Femur (tissue), 1 donor: ENCODE data around the gene CCT8L2.
"Not testable (repeated sequence)": the region's sequence is repeated elsewhere in the genome, so short reads cannot be mapped to it uniquely, and the experiment has no call there.

ENCODE experiments used
- DNase-seq: peaks from one replicate; pipeline ENCODE4 v3.0.0-alpha.2; 2017

Gene CCT8L2

DNA sequence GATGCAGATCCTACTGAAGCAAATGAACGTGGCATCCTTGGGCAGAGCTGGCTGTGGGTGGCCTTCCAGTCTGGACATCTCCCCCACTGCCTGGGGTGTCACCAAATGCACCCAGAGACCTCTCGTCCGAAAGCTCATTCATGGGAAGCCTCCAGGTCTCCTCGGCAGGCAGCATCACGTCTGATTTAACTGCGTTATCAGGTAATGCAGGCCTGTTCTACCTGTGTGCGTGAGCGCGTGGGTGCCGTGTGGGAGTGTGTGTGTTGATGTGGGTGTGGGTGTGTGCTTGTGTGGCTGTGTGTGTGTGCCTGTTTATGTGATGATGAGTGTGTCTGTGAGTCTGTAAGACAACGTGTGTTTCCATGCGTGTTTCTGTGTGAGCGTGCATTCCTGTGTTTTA, 35.1 kb downstream of the CCT8L2 start:
- DNase-seq = not testable (repeated sequence)

- DNase-seq = not testable (repeated sequence)
Measured at GRCh38 chr22:16555077-16555994, 37.3 kb downstream of the CCT8L2 start.

DNA sequence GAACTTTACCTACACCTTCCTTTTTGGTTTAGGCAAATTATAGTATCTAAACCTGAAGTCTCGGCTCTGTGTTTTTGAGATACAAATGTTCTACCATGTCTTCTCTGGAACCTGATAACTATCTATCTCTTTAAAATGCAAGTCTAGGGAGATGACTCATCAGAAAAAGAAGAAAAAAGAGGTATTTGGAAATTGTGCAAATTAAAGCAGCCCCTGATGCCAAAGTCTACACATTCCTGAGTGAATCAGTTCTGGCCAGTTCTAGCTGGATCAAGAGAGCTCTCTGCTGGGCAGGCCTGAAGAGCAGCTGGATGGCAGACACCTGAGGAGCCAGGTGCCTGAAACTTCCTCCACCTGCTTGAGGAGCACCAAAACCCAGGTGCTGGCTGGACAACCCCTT, 49.3 kb downstream of the CCT8L2 start:
- DNase-seq = not testable (repeated sequence)
